Mucosa of rectum (tissue), 2 donors: ENCODE data around the gene ERP27.

Source experiments
- H3K27ac ChIP-seq, 2 donors: one replicate each; pipeline ENCODE4 v1.7.0; 2013; ENCODE audit warnings: inconsistent platforms in 2 of 2, low read depth in 2 of 2, low read length in 2 of 2
- H3K27me3 ChIP-seq, 2 donors: one replicate each; pipeline ENCODE4 v1.7.0; 2013; ENCODE audit warnings: low read length in 2 of 2; ENCODE audit not compliant: control insufficient read depth in 2 of 2, insufficient read depth in 2 of 2
- H3K36me3 ChIP-seq, 2 donors: one replicate each; pipeline ENCODE4 v1.7.0; 2013; ENCODE audit warnings: low read length in 2 of 2; ENCODE audit not compliant: control insufficient read depth in 2 of 2, insufficient read depth in 2 of 2
- H3K4me1 ChIP-seq, 2 donors: one replicate each; pipeline ENCODE4 v1.7.0; 2013; ENCODE audit warnings: low read length in 2 of 2, mild to moderate bottlenecking in 1 of 2; ENCODE audit not compliant: control insufficient read depth in 2 of 2, insufficient read depth in 2 of 2
- H3K4me3 ChIP-seq, 2 donors: one replicate each; pipeline ENCODE4 v1.7.0; 2013; ENCODE audit warnings: low read length in 2 of 2
- H3K9ac ChIP-seq, 2 donors: one replicate each; pipeline ENCODE4 v1.7.0; 2013; ENCODE audit warnings: low read length in 2 of 2, low read depth in 1 of 2, mild to moderate bottlenecking in 1 of 2
- H3K9me3 ChIP-seq, 2 donors: one replicate each; pipeline ENCODE4 v1.7.0; 2013; ENCODE audit warnings: low read length in 2 of 2; ENCODE audit not compliant: control insufficient read depth in 2 of 2
- donor health status: healthy.
- donor health status: Normal muscosa, but diverticular disease.

ERP27 gene

GRCh38 chr12:14960548-14961465, 22.5 kb upstream of the ERP27 start:
- Histone ChIP-seq H3K4me3 (peak overlapping the region; percentile 42 to 75), H3K4me1 (peaks cover 4 to 9% of the 10 kb centered on the region in 2 donors), H3K9ac (peak overlapping the region; percentile 10 to 19)

GRCh38 chr12:14959916-14960496, 21.7 kb upstream of the ERP27 start:
- peak overlapping the region; percentile 44 to 75 for H3K4me3 ChIP-seq
- H3K27ac ChIP-seq = peak overlapping the region; percentile 73 to 81
- peak overlapping the region; percentile 41 to 60 for H3K9ac ChIP-seq
- peaks cover 4 to 9% of the 10 kb centered on the region in 2 donors for H3K4me1 ChIP-seq
- no peaks in the 10 kb centered on the region for H3K9me3 ChIP-seq
- H3K36me3 ChIP-seq = no peaks in the 10 kb centered on the region
- no peaks in the 10 kb centered on the region for H3K27me3 ChIP-seq

More at GRCh38 chr12:14960548-14961465, 22.5 kb upstream of the ERP27 start:
- no peaks in the 10 kb centered on the region for H3K27me3 ChIP-seq
- no peaks in the 10 kb centered on the region for H3K36me3 ChIP-seq
- no peaks in the 10 kb centered on the region for H3K9me3 ChIP-seq
- H3K27ac ChIP-seq = peak overlapping the region; percentile 69 to 81

GRCh38 chr12:14959463-14959862, 21.1 kb upstream of the ERP27 start:
- Histone ChIP-seq H3K4me3 (peak overlapping the region; percentile 44 to 75), H3K36me3 (no peaks in the 10 kb centered on the region), H3K4me1 (peaks cover 4 to 9% of the 10 kb centered on the region in 2 donors), H3K27me3 (no peaks in the 10 kb centered on the region), H3K9ac (peak overlapping the region; percentile 41 to 60), H3K27ac (peak overlapping the region; percentile 73 to 81), H3K9me3 (no peaks in the 10 kb centered on the region)

GRCh38 chr12:14959126-14959440, 20.7 kb upstream of the ERP27 start:
- Histone ChIP-seq H3K27ac (peak overlapping the region; percentile 53 to 81), H3K4me1 (peaks cover 4 to 9% of the 10 kb centered on the region in 2 donors), H3K4me3 (peak overlapping the region in 1 of 2 donors; percentile 75), H3K27me3 (no peaks in the 10 kb centered on the region), H3K9me3 (no peaks in the 10 kb centered on the region), H3K9ac (peak overlapping the region in 1 of 2 donors; percentile 17), H3K36me3 (no peaks in the 10 kb centered on the region)

GRCh38 chr12:14958361-14959125, 20.2 kb upstream of the ERP27 start:
- Histone ChIP-seq H3K27ac (peak overlapping the region; percentile 53 to 81), H3K9me3 (no peaks in the 10 kb centered on the region), H3K4me1 (peaks cover 4 to 9% of the 10 kb centered on the region in 2 donors), H3K9ac (peak overlapping the region; percentile 17 to 42), H3K27me3 (no peaks in the 10 kb centered on the region), H3K4me3 (peak overlapping the region in 1 of 2 donors; percentile 75), H3K36me3 (no peaks in the 10 kb centered on the region)

GRCh38 chr12:14957551-14958168, 19.3 kb upstream of the ERP27 start:
- Histone ChIP-seq H3K4me1 (peaks cover 6 to 16% of the 10 kb centered on the region in 2 donors), H3K9me3 (no peaks in the 10 kb centered on the region), H3K4me3 (peak overlapping the region; percentile 7 to 49), H3K36me3 (no peaks in the 10 kb centered on the region), H3K9ac (peak overlapping the region in 1 of 2 donors; percentile 42), H3K27me3 (no peaks in the 10 kb centered on the region), H3K27ac (peak overlapping the region; percentile 53 to 81)

GRCh38 chr12:14956905-14957304, 18.6 kb upstream of the ERP27 start:
- no peaks in the 10 kb centered on the region for H3K27me3 ChIP-seq
- no peaks in the 10 kb centered on the region for H3K36me3 ChIP-seq
- no peak overlapping the region for H3K4me3 ChIP-seq
- peaks cover 12 to 21% of the 10 kb centered on the region in 2 donors for H3K4me1 ChIP-seq
- H3K27ac ChIP-seq = peak overlapping the region in 1 of 2 donors; percentile 26
- H3K9ac ChIP-seq = no peak overlapping the region
- H3K9me3 ChIP-seq = no peaks in the 10 kb centered on the region

- Histone ChIP-seq H3K4me3 (peak overlapping the region in 1 of 2 donors; percentile 34), H3K9me3 (no peaks in the 10 kb centered on the region), H3K27ac (peak overlapping the region in 1 of 2 donors; percentile 26), H3K36me3 (no peaks in the 10 kb centered on the region), H3K9ac (no peak overlapping the region), H3K4me1 (peaks cover 15 to 23% of the 10 kb centered on the region in 2 donors), H3K27me3 (no peaks in the 10 kb centered on the region)
Measured at GRCh38 chr12:14956024-14956891, 17.9 kb upstream of the ERP27 start.

GRCh38 chr12:14954269-14954668, 15.9 kb upstream of the ERP27 start:
- H3K4me1 ChIP-seq = peaks cover 21 to 25% of the 10 kb centered on the region in 2 donors
- no peak overlapping the region for H3K9ac ChIP-seq
- H3K4me3 ChIP-seq = no peak overlapping the region
- H3K36me3 ChIP-seq = peaks cover 0 to 6% of the 10 kb centered on the region in 2 donors
- H3K27ac ChIP-seq = peak overlapping the region in 1 of 2 donors; percentile 33
- no peaks in the 10 kb centered on the region for H3K27me3 ChIP-seq
- no peaks in the 10 kb centered on the region for H3K9me3 ChIP-seq
